ENCODE results near the gene PPP1R18. TPM values are rescaled to one million over a fixed set of nuclear protein-coding genes. Genes with fewer than 3 reads are reported as not detected.
A peak's percentile ranks its signal among the peaks of the same experiment; 100 is the strongest.

The PPP1R18 gene
- total and polyA plus RNA-seq, 9 of the 15 experiments (the other 6 are each of a cell fraction or from before 2014, with no cell fraction given): 12.0 to 99.2 (median 42.6) TPM

- TF ChIP-seq VEZF1 (CRISPR knock-in tag; IDR thresholded peaks at IDR 0.05) (peak; percentile 80), ARID3B (CRISPR knock-in tag; IDR thresholded peaks at IDR 0.05; ENCODE audit: borderline replicate concordance) (no peak), MTF1 (CRISPR knock-in tag; IDR thresholded peaks at IDR 0.05; ENCODE audit: borderline replicate concordance) (no peak), FIP1L1 (IDR thresholded peaks at IDR 0.05; ENCODE audit: low read depth, low read length, poor library complexity, severe bottlenecking) (no peak), KDM2B (CRISPR knock-in tag; IDR thresholded peaks at IDR 0.05) (no peak), BCOR (IDR thresholded peaks at IDR 0.05) (no peak), ZNF282 (CRISPR knock-in tag; IDR thresholded peaks at IDR 0.05) (no peak), ZNF780A (CRISPR knock-in tag; IDR thresholded peaks at IDR 0.05) (no peak), E2F6 (IDR thresholded peaks at IDR 0.05; ENCODE audit: borderline replicate concordance in 1 of 2, extremely low read depth in 1 of 2, insufficient read depth in 1 of 2, insufficient read length in 1 of 2, low read depth in 1 of 2, low read length in 1 of 2, poor library complexity in 1 of 2, severe bottlenecking in 1 of 2) (peak in 1 of 2 experiments; percentile 45), POLR3G (IDR thresholded peaks at IDR 0.05; ENCODE audit: extremely low read depth, insufficient read length, insufficient replicate concordance) (no peak), ATF4 (CRISPR knock-in tag; IDR thresholded peaks at IDR 0.05) (no peak), TFAM (CRISPR knock-in tag; conservative IDR thresholded peaks at IDR 0.05) (no peak), ZNF518B (CRISPR knock-in tag; IDR thresholded peaks at IDR 0.05) (no peak), RFX7 (CRISPR knock-in tag; IDR thresholded peaks at IDR 0.05) (no peak), ZNF140 (CRISPR knock-in tag; IDR thresholded peaks at IDR 0.05) (no peak), ZNF280B (CRISPR knock-in tag; IDR thresholded peaks at IDR 0.05) (no peak)
Observed at GRCh38 chr6:30690403-30691207, 4.2 kb upstream of the PPP1R18 start, which contains the start of gene NRM (continued).
